ENCODE results near the gene USP32. TPM values are rescaled to one million over a fixed set of nuclear protein-coding genes. Genes with fewer than 3 reads are reported as not detected.
"Not testable (repeated sequence)": the region's sequence is repeated elsewhere in the genome, so short reads cannot be mapped to it uniquely, and the experiment has no call there.

USP32 gene
- total RNA-seq, 1 donor from 2014 or later, result 32.1 TPM

GRCh38 chr17:60208302-60208701, 183.6 kb downstream of the USP32 start:
- intact Hi-C loops (cut with DNase I); DNase-seq (ENCODE audit: low spot score): not testable (repeated sequence)

DNA sequence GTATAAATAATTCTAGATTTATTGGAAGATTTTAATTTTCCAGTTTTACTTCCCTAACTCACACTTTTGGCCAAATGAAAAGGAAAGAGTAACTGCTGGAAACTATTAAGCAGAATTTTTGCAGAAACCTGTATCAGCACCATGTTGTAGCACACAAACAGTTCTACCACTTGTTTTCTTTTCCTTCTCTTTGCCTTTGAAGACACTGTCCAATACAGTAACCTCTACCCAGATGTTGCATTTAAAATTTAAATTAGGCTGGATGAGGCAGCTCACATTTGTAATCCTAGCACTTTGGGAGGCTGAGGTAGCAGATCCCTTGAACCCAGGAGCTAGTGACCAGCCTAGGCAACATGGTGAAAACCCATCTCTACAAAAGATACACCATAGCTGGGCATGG, 186.2 kb downstream of the USP32 start:
- intact Hi-C loops (cut with DNase I); DNase-seq (ENCODE audit: low spot score): not testable (repeated sequence)

- intact Hi-C loops (cut with DNase I); DNase-seq (ENCODE audit: low spot score): not testable (repeated sequence)
Measured at GRCh38 chr17:60198630-60199029, 193.3 kb downstream of the USP32 start.

DNA sequence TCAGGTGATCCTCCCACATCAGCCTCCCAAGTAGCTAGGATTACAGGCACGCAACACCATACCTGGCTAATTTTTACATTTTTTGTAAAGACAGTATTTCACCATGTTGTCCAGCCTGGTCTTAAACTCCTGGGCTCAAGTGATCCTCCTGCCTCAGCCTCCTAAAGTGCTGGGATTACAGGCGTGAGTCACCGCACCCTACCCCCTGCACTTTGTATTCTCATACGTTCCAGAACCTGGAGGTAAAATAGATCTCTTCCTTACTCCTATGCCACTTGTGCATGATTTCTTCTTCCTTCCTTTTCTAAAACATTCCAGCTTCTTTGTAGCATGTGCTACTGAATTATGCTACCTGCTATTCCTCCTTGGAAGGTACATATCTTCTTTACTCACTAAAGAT, 197.8 kb downstream of the USP32 start:
- DNase-seq (ENCODE audit: low spot score); intact Hi-C loops (cut with DNase I): not testable (repeated sequence)

- intact Hi-C loops (cut with DNase I), result no loop called here
- DNase-seq (ENCODE audit: low spot score), result no peak
Measured at GRCh38 chr17:60193482-60193881, 198.5 kb downstream of the USP32 start.

DNA sequence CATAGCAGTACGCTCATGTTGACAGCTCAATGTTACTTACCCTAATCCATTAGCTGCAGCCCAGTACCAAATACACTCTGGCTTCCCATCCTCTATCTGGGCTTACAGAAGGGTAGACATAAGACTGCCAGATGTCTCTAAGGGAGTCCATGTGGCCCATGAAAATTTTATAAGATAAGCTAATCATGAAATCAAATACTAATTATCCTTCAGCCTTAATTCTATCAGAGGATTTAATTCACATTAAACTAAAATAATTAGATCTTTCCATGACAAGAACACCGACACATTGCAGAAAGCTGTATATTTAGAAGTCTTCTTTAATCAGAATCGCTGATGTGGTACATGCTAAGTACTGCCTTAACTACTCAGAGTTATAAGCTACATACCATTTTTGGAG, 198.9 kb downstream of the USP32 start:
- DNase-seq (ENCODE audit: low spot score); intact Hi-C loops (cut with DNase I): not testable (repeated sequence)

DNA sequence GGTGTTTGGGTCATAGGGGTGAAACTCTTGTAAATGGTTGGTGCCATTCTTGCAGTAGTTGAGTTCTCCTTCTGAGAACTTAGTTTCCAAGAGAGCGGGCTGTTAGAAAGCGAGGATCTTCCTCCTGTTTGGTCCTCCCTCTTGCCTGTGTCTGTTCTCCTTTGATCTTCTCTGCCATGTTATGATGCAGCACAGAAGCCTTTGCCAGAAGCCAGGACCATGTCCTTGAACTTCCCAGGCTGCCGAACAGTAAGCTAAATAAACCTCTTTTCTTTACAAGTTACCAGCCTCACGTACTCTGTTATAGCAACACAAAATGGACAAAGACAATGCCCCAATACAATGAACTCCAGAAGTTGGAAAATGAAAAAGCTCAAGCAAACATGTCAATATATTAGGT, 201.9 kb downstream of the USP32 start:
- intact Hi-C loops (cut with DNase I); DNase-seq (ENCODE audit: low spot score): not testable (repeated sequence)

GRCh38 chr17:60188759-60189158, 203.2 kb downstream of the USP32 start:
- no peak for DNase-seq (ENCODE audit: low spot score)
- intact Hi-C loops (cut with DNase I), result no loop called here

DNA sequence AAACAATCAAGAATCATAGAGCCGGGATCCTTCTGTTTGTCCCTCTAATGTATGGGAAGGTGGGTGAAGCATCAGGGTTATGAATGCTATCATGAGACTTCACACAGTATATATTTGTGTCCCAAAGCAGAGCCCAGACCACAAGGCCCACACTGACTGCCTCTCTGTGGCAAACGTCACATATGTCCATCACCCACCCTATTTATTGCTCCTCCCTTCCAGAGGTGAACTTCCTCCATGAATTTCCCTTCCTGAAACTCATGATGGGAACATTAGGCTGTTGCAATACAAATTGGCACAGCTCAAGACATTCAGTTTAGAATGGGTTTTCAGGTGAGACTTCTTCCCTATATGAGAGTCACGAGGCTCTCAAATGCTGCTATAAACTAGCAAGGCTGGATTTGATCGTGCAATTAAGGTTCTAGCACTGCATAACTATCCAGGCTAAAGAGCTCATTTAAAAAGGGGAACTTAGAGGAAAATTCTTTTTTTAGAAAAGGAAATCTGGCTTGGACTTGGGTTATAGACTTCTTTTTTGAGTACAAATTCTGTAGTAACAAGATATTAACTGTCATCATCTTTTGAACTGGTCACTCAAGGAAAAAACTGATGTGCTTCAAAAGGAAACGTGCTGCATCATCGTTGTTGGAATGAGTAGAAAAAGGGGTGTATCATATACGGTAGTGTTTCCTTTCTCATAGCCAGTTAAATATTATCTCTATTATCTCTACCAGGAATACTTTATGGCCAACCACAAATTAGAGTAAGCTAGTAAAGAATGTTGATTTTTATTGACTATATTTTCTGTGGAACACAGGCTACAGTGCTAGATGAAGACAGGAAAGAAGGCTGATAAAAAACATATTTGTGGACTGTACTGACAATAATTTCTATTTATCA, 204.8 kb downstream of the USP32 start:
- intact Hi-C loops (cut with DNase I); DNase-seq (ENCODE audit: low spot score): not testable (repeated sequence)

DNA sequence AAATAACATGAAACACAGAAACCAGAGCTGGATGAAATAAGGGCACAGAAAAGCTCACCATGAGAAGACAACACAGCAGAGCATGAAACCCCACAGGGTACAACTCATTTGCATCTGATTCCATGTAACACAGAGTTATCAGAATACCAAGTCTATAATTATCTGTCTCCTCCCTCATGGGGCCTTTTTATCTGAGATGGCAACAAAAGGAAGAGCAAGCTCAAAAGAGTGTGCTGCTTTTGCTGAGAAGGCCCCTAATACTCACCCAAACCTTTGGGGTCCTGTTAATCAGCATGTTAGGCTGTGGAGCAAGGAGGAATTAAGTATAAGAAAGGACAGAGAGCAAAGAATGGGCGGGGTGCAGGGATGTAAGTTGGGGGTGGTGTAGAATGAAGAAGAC, 205.6 kb downstream of the USP32 start:
- DNase-seq (ENCODE audit: low spot score); intact Hi-C loops (cut with DNase I): not testable (repeated sequence)

- DNase-seq (ENCODE audit: low spot score); intact Hi-C loops (cut with DNase I): not testable (repeated sequence)
Measured at GRCh38 chr17:60180380-60180779, 211.6 kb downstream of the USP32 start.

- DNase-seq (ENCODE audit: low spot score); intact Hi-C loops (cut with DNase I): not testable (repeated sequence)
Measured at GRCh38 chr17:60178180-60178579, 213.8 kb downstream of the USP32 start.

DNA sequence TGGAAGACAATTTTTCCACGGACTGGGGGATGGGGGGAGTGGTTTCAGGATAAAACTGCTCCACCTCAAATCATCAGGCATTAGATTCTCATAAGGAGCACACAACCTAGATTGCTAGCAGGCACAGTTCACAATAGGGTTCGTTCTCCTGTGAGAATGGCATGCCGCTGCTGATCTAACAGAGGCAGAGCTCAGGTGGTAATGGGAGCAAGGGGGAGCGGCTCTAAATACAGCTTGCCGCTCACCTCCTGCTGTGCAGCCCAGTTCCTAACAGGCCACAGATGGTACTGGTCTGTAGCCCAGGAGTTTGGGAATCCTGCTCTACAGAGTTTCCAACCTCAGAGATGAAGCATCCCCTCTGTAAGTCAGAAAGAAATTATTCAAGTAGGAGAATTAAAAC, 215.2 kb downstream of the USP32 start:
- intact Hi-C loops (cut with DNase I); DNase-seq (ENCODE audit: low spot score): not testable (repeated sequence)

GRCh38 chr17:60174767-60175166, 217.2 kb downstream of the USP32 start:
- intact Hi-C loops (cut with DNase I); DNase-seq (ENCODE audit: low spot score): not testable (repeated sequence)

- no peak for DNase-seq (ENCODE audit: low spot score)
- intact Hi-C loops (cut with DNase I), result no loop called here
Measured at GRCh38 chr17:60174035-60174434, 217.9 kb downstream of the USP32 start.

- DNase-seq (ENCODE audit: low spot score), result no peak
- intact Hi-C loops (cut with DNase I), result no loop called here
Measured at GRCh38 chr17:60173304-60173819, 218.6 kb downstream of the USP32 start.

DNA sequence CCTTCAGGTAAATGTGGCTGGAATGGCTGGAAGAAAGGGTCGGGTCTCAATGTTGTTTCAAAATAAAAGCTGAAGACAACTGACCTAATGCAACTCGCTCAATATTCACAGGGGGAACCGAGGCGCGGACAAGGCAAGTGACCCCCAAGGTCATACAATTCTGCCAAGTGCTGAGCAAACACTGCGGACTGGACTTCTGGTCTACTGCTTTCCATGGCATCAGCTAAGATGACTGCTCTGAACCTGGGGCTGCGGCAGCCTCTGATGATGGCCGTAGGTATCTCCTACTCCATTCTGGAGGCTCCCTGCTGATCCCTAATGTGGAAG, 220.2 kb downstream of the USP32 start:
- DNase-seq (ENCODE audit: low spot score), result no peak
- intact Hi-C loops (cut with DNase I), result no loop called here

- no peak for DNase-seq (ENCODE audit: low spot score)
- intact Hi-C loops (cut with DNase I), result no loop called here
Measured at GRCh38 chr17:60170835-60171752, 220.8 kb downstream of the USP32 start.

DNA sequence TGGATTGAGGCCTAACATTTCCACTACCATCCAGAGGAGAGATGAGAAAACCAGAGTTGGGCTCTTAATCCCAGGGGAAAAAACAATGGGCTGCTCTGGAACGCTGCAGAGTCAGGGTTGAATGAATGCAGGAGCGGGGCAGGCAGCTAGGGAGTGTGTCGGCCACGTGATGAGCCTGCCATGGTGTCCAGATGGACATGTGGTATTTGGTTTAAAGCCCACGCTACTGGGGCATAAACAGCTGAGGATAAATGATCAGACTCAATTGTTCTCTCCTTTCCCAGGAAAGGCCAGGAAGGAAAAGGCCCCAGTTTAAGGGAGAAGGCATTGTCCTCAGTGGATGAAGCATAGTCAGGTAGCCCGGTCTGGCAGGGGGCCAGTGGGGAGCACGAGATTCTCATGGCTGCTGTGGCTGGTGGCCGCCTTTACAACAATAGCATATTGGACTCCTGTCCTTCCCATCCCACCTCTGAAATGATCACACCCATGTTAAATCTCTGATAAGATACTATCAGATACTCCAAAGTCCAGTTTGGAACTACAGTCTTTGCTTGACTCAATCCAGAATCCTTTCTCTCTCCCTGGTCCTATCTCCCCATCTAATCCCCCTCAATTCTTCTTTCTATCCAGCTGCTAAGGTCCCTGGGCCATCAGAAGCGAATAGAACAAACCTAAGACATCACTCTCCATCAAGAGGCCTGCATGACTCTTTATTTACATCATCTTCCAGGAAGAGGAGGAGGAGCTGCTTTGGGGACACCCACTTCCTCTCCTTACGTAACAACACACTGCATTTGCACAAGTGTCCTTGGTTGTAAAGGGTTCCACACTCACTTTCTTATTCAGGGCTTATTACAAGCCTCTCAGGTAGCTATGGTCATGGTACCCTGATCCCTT, 221.8 kb downstream of the USP32 start:
- no peak for DNase-seq (ENCODE audit: low spot score)
- intact Hi-C loops (cut with DNase I), result no loop called here

All from cardiac septum (tissue), 1 donor.